Stimulated activated naive CD8-positive, alpha-beta T cell treated with anti-CD3 and anti-CD28 coated beads, Interleukin-15, Interleukin-2, amounts not matched to agents 100 ng/mL and 50 ng/mL, for 24 hours (primary cell): ENCODE results near the gene TRAF2.
"Not testable (repeated sequence)": the region's sequence is repeated elsewhere in the genome, so short reads cannot be mapped to it uniquely, and the experiment has no call there.

Experiments
- H3K27ac Mint-ChIP-seq: one replicate; pipeline ENCODE4 v1.8.0; 2021; ENCODE audit warnings: mild to moderate bottlenecking, mixed read lengths
- H3K27me3 Mint-ChIP-seq: one replicate; pipeline ENCODE4 v1.8.0; 2021; ENCODE audit warnings: mixed read lengths
- H3K36me3 Mint-ChIP-seq: one replicate; pipeline ENCODE4 v1.8.0; 2021; ENCODE audit warnings: low read depth, mixed read lengths
- H3K4me1 Mint-ChIP-seq: one replicate; pipeline ENCODE4 v1.8.0; 2021; ENCODE audit warnings: low read depth, mixed read lengths
- H3K4me3 Mint-ChIP-seq: one replicate; pipeline ENCODE4 v1.8.0; 2021; ENCODE audit warnings: mild to moderate bottlenecking, mixed read lengths
- H3K9me3 Mint-ChIP-seq: one replicate; pipeline ENCODE4 v1.8.0; 2021; ENCODE audit warnings: mixed read lengths

The TRAF2 gene

GRCh38 chr9:136885950-136886578, at the start of gene TRAF2:
Gene TRAF2, plus strand, starts transcription at chr9:136886516. Its CDS starts 12,225 bp downstream, at chr9:136898741.
- peaks cover 56% of the 10 kb centered on the region for H3K4me1 Mint-ChIP-seq
- H3K9me3 Mint-ChIP-seq: no peaks in the 10 kb centered on the region
- peak within 1 kb of the TSS; percentile 98 for H3K4me3 Mint-ChIP-seq
- no peaks in the 10 kb centered on the region for H3K27me3 Mint-ChIP-seq
- H3K27ac Mint-ChIP-seq: peak within 1 kb of the TSS; percentile 96
- H3K36me3 Mint-ChIP-seq: peaks cover 4% of the 10 kb centered on the region

- no peak overlapping the region for H3K4me3 Mint-ChIP-seq
- no peaks in the 10 kb centered on the region for H3K4me1 Mint-ChIP-seq
- H3K27me3 Mint-ChIP-seq: no peaks in the 10 kb centered on the region
- H3K9me3 Mint-ChIP-seq: no peaks in the 10 kb centered on the region
- peaks cover 11% of the 10 kb centered on the region for H3K36me3 Mint-ChIP-seq
- H3K27ac Mint-ChIP-seq: no peak overlapping the region
These were observed 49.0 kb upstream of the TRAF2 start for GRCh38 chr9:136837146-136837855.

GRCh38 chr9:136837856-136838277, 48.4 kb upstream of the TRAF2 start:
- H3K27me3 Mint-ChIP-seq, H3K4me1 Mint-ChIP-seq, H3K36me3 Mint-ChIP-seq, H3K27ac Mint-ChIP-seq, H3K4me3 Mint-ChIP-seq, H3K9me3 Mint-ChIP-seq: not testable (repeated sequence)

- Mint-ChIP-seq H3K4me1 (peaks cover 4% of the 10 kb centered on the region), H3K4me3 (no peak overlapping the region), H3K27me3 (no peaks in the 10 kb centered on the region), H3K9me3 (no peaks in the 10 kb centered on the region), H3K27ac (no peak overlapping the region), H3K36me3 (peaks cover 9% of the 10 kb centered on the region)
These were observed 47.7 kb upstream of the TRAF2 start for GRCh38 chr9:136838314-136839228.

GRCh38 chr9:136839229-136840139, 46.8 kb upstream of the TRAF2 start:
- H3K27ac Mint-ChIP-seq: no peak overlapping the region
- peaks cover 5% of the 10 kb centered on the region for H3K36me3 Mint-ChIP-seq
- no peak overlapping the region for H3K4me3 Mint-ChIP-seq

GRCh38 chr9:136840140-136840876, 46.0 kb upstream of the TRAF2 start:
- Mint-ChIP-seq H3K27ac (no peak overlapping the region), H3K4me3 (no peak overlapping the region), H3K36me3 (peaks cover 5% of the 10 kb centered on the region), H3K9me3 (no peaks in the 10 kb centered on the region), H3K4me1 (peaks cover 7% of the 10 kb centered on the region), H3K27me3 (no peaks in the 10 kb centered on the region)

More at GRCh38 chr9:136839229-136840139, 46.8 kb upstream of the TRAF2 start:
- no peaks in the 10 kb centered on the region for H3K9me3 Mint-ChIP-seq
- H3K27me3 Mint-ChIP-seq: no peaks in the 10 kb centered on the region
- H3K4me1 Mint-ChIP-seq: peaks cover 7% of the 10 kb centered on the region

- no peaks in the 10 kb centered on the region for H3K9me3 Mint-ChIP-seq
- no peaks in the 10 kb centered on the region for H3K27me3 Mint-ChIP-seq
- no peak overlapping the region for H3K27ac Mint-ChIP-seq
- no peak overlapping the region for H3K4me3 Mint-ChIP-seq
- H3K36me3 Mint-ChIP-seq: peaks cover 5% of the 10 kb centered on the region
- peaks cover 7% of the 10 kb centered on the region for H3K4me1 Mint-ChIP-seq
These were observed 45.3 kb upstream of the TRAF2 start for GRCh38 chr9:136840877-136841645.

- H3K27me3 Mint-ChIP-seq, H3K9me3 Mint-ChIP-seq, H3K27ac Mint-ChIP-seq, H3K36me3 Mint-ChIP-seq, H3K4me1 Mint-ChIP-seq: not testable (repeated sequence)
- peak overlapping the region; percentile 75 for H3K4me3 Mint-ChIP-seq
These were observed 44.5 kb upstream of the TRAF2 start for GRCh38 chr9:136841646-136842379.

GRCh38 chr9:136842380-136842948, 43.9 kb upstream of the TRAF2 start, which contains the start of gene AJM1:
Gene AJM1, plus strand, starts transcription at chr9:136842478. Its CDS starts 1,937 bp downstream, at chr9:136844415.
- peak within 1 kb of the TSS; percentile 75 for H3K4me3 Mint-ChIP-seq
- H3K27ac Mint-ChIP-seq, H3K36me3 Mint-ChIP-seq, H3K27me3 Mint-ChIP-seq, H3K4me1 Mint-ChIP-seq, H3K9me3 Mint-ChIP-seq: not testable (repeated sequence)

GRCh38 chr9:136843159-136843800, 43.0 kb upstream of the TRAF2 start:
- H3K27ac Mint-ChIP-seq, H3K36me3 Mint-ChIP-seq, H3K27me3 Mint-ChIP-seq, H3K9me3 Mint-ChIP-seq: not testable (repeated sequence)
- Mint-ChIP-seq H3K4me1 (peaks cover 13% of the 10 kb centered on the region), H3K4me3 (peak overlapping the region; percentile 43)

GRCh38 chr9:136843801-136844740, 42.2 kb upstream of the TRAF2 start:
- H3K36me3 Mint-ChIP-seq, H3K27ac Mint-ChIP-seq, H3K9me3 Mint-ChIP-seq, H3K27me3 Mint-ChIP-seq: not testable (repeated sequence)
- H3K4me1 Mint-ChIP-seq: peaks cover 15% of the 10 kb centered on the region
- peak overlapping the region; percentile 43 for H3K4me3 Mint-ChIP-seq
